Body of pancreas (tissue), 4 donors: ENCODE results near the gene ABL1.

Experiments used
- CTCF ChIP-seq, 7 experiments: fragments of 450-650 bp in 4 of 7; fragments of 200-600 bp in 3 of 7; sonication (generic) in 3 of 7; IDR thresholded peaks; one replicate each; pipeline ENCODE4 v1.5.1; 2016 to 2019; ENCODE audit warnings: antibody characterized with exemption in 7 of 7
- POLR2A ChIP-seq, 3 donors: fragments of 450-650 bp; IDR thresholded peaks; one replicate each; pipeline ENCODE4 v1.6.1; 2016; ENCODE audit warnings: antibody characterized with exemption in 3 of 3, mild to moderate bottlenecking in 2 of 3

DNA sequence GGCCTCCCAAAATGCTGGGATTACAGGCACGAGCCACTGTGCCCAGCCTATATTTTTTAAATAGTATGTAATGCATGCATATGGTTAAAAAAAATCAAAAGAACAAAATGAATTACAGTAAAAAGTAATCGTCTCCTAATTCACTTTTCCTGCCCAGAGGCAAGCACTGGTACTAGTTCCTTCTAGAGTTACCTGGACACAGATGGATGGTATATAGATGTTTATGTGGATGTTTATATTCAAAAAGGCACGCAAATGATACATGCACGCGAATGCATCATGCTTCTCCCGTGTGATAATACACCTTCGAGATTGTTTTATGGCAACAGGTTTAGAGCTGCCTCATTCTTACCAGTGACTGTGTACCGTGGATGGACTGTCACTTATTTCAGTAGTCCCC, 21.4 kb downstream of the ABL1 start:
- TF ChIP-seq CTCF (IDR thresholded peaks at IDR 0.05) (no peak), POLR2A (IDR thresholded peaks at IDR 0.05) (no peak)
